ENCODE measurements around the gene ODAD2.

DNA sequence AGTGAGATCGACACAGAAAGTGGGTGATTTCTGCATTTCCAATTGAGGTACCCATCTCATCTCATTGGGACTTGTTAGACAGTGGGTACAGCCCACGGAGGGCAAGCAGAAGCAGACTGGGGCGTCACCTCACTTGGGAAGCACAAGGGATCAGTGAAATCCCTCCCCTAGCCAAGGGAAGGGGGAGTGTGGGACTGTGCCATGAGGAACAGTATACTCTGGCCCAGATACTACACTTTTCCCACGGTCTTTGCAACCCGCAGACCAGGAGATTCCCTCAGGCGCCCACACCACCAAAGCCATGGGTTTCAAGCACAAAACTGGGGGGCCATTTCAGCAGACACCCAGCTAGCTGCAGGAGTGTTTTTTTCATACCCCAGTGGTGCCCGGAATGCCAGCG lies 99.8 kb downstream of the ODAD2 start:
- TF ChIP-seq, protein P1, sequence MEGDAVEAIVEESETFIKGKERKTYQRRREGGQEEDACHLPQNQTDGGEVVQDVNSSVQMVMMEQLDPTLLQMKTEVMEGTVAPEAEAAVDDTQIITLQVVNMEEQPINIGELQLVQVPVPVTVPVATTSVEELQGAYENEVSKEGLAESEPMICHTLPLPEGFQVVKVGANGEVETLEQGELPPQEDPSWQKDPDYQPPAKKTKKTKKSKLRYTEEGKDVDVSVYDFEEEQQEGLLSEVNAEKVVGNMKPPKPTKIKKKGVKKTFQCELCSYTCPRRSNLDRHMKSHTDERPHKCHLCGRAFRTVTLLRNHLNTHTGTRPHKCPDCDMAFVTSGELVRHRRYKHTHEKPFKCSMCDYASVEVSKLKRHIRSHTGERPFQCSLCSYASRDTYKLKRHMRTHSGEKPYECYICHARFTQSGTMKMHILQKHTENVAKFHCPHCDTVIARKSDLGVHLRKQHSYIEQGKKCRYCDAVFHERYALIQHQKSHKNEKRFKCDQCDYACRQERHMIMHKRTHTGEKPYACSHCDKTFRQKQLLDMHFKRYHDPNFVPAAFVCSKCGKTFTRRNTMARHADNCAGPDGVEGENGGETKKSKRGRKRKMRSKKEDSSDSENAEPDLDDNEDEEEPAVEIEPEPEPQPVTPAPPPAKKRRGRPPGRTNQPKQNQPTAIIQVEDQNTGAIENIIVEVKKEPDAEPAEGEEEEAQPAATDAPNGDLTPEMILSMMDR (IDR thresholded peaks at IDR 0.05; ENCODE audit: borderline replicate concordance, extremely low read depth, low read length, poor library complexity, severe bottlenecking), result no peak
- no peak for TF ChIP-seq EZH2 (IDR thresholded peaks at IDR 0.05; ENCODE audit: borderline replicate concordance, low read depth, low read length, severe bottlenecking)

Data from DND-41 (cell line).